Mesenchymal stem cell (in vitro differentiated cells and primary cell): Measurements from ENCODE around the gene KCNMB4.

Source experiments
- DNase-seq: peaks from one replicate; pipeline ENCODE4 v3.0.0-alpha.2; 2013
- H2AFZ ChIP-seq: one replicate; pipeline ENCODE4 v1.6.1; 2013; ENCODE audit warnings: low read depth, mild to moderate bottlenecking, control low read depth, inconsistent platforms, low read length, moderate library complexity
- H2AK5ac ChIP-seq: 2 replicates; pipeline ENCODE4 v1.6.1; 2013; ENCODE audit warnings: low read length, moderate library complexity, mild to moderate bottlenecking, inconsistent platforms; ENCODE audit not compliant: severe bottlenecking
- H2BK120ac ChIP-seq: one replicate; pipeline ENCODE4 v1.6.1; 2013; ENCODE audit warnings: low read depth, mild to moderate bottlenecking, inconsistent platforms, low read length, moderate library complexity
- H2BK12ac ChIP-seq, 2 experiments: one replicate each; pipeline ENCODE4 v1.6.1; 2013; ENCODE audit warnings: inconsistent platforms in 2 of 2, low read length in 2 of 2, mild to moderate bottlenecking in 2 of 2, moderate library complexity in 2 of 2, control low read depth in 1 of 2
- H2BK15ac ChIP-seq: one replicate; pipeline ENCODE4 v1.6.1; 2013; ENCODE audit warnings: mild to moderate bottlenecking, low read depth, inconsistent platforms; ENCODE audit not compliant: poor library complexity, severe bottlenecking
- H2BK5ac ChIP-seq: 2 replicates; pipeline ENCODE4 v1.6.1; 2013; ENCODE audit warnings: low read depth, mild to moderate bottlenecking, low read length, control low read depth, inconsistent platforms; ENCODE audit not compliant: poor library complexity, severe bottlenecking
- H3K14ac ChIP-seq, 2 experiments: one replicate each; pipeline ENCODE4 v1.6.1; 2013; ENCODE audit warnings: inconsistent platforms in 2 of 2, low read length in 2 of 2, control low read depth in 1 of 2, mild to moderate bottlenecking in 1 of 2, moderate library complexity in 1 of 2
- H3K18ac ChIP-seq, 2 experiments: one replicate each; pipeline ENCODE4 v1.6.1; 2013; ENCODE audit warnings: inconsistent platforms in 2 of 2, low read length in 2 of 2, control low read depth in 1 of 2, low read depth in 1 of 2, mild to moderate bottlenecking in 1 of 2
- H3K23ac ChIP-seq, 2 experiments: one replicate each; pipeline ENCODE4 v1.6.1; 2013; ENCODE audit warnings: inconsistent platforms in 2 of 2, low read length in 2 of 2, mild to moderate bottlenecking in 2 of 2, moderate library complexity in 2 of 2, control low read depth in 1 of 2
- H3K27ac ChIP-seq: 2 replicates; pipeline ENCODE4 v1.5.1; 2013; ENCODE audit warnings: mild to moderate bottlenecking, moderate library complexity, low read length, control low read depth, inconsistent platforms; ENCODE audit not compliant: poor library complexity, severe bottlenecking
- H3K27me3 ChIP-seq, 2 experiments: 2 replicates each; pipeline versions ENCODE4 v1.6.1 to v1.7.0; 2013; ENCODE audit warnings: low read length in 2 of 2, mild to moderate bottlenecking in 2 of 2, moderate library complexity in 2 of 2, control low read depth in 1 of 2, inconsistent platforms in 1 of 2; ENCODE audit not compliant: control insufficient read depth in 1 of 2, insufficient read depth in 1 of 2
- H3K36me3 ChIP-seq, 2 experiments: 2 replicates each; pipeline versions ENCODE4 v1.6.1 to v1.7.0; 2013; ENCODE audit warnings: low read length in 2 of 2, control low read depth in 1 of 2, inconsistent platforms in 1 of 2, low read depth in 1 of 2, mild to moderate bottlenecking in 1 of 2; ENCODE audit not compliant: insufficient read depth in 2 of 2, control insufficient read depth in 1 of 2
- H3K4ac ChIP-seq, 2 experiments: one replicate each; pipeline ENCODE4 v1.6.1; 2013; ENCODE audit warnings: inconsistent platforms in 2 of 2, low read length in 2 of 2, mild to moderate bottlenecking in 2 of 2, moderate library complexity in 2 of 2, control low read depth in 1 of 2, low read depth in 1 of 2
- H3K4me1 ChIP-seq: 2 replicates; pipeline ENCODE4 v1.6.1; 2013; ENCODE audit warnings: low read depth, low read length, control low read depth; ENCODE audit not compliant: control insufficient read depth, insufficient read depth
- H3K4me2 ChIP-seq: 2 replicates; pipeline ENCODE4 v1.6.1; 2013; ENCODE audit warnings: low read length, mild to moderate bottlenecking, inconsistent platforms; ENCODE audit not compliant: poor library complexity, severe bottlenecking
- H3K4me3 ChIP-seq, 2 experiments: 2 replicates each; pipeline versions ENCODE4 v1.5.1 to v1.7.0; 2013; ENCODE audit warnings: low read length in 2 of 2, mild to moderate bottlenecking in 2 of 2, control low read depth in 1 of 2, low read depth in 1 of 2; ENCODE audit not compliant: insufficient read depth in 1 of 2
- H3K79me1 ChIP-seq: replicated peaks from 2 replicates; pipeline ENCODE4 v1.6.1; 2013; ENCODE audit warnings: mild to moderate bottlenecking, control low read depth, low read length, inconsistent platforms; ENCODE audit not compliant: poor library complexity, severe bottlenecking
- H3K9ac ChIP-seq: 2 replicates; pipeline ENCODE4 v1.7.0; 2013; ENCODE audit warnings: mild to moderate bottlenecking, low read length, moderate library complexity
- H3K9me3 ChIP-seq: 2 replicates; pipeline ENCODE4 v1.7.0; 2013; ENCODE audit warnings: mild to moderate bottlenecking, low read length; ENCODE audit not compliant: control insufficient read depth
- H4K8ac ChIP-seq: one replicate; pipeline ENCODE4 v1.6.1; 2013; ENCODE audit warnings: inconsistent platforms, mild to moderate bottlenecking, low read length, moderate library complexity
- H4K91ac ChIP-seq: one replicate; pipeline ENCODE4 v1.6.1; 2013; ENCODE audit warnings: mild to moderate bottlenecking, low read length, inconsistent platforms
- WGBS: methylation state at CpG from one replicate; pipeline ENCODE4 v1.1.7; 2013; ENCODE audit warnings: mixed read lengths; 5-methylcytosine and 5-hydroxymethylcytosine counted together

KCNMB4 gene

DNA sequence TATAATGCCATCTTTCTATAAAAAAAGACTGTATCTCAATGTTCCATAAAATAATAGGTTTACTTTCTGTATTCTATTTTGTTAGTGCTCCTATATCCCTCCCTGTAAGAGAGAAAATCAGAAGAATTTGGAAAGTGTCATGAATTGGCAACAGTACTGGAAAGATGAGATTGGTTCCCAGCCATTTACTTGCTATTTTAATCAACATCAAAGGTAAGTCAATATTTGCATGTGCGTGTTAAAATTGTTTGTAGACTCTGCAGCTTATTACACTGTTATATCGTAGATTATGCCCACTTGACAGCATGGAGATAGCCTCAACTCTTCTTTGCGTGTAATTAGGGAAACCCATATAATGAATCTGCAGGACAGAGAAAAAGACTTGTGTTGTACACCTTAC, 34.0 kb downstream of the KCNMB4 start:
- Histone ChIP-seq H2BK12ac (no peak overlapping the region), H4K91ac (no peak overlapping the region)

GRCh38 chr12:70402597-70402996, 36.5 kb downstream of the KCNMB4 start:
- WGBS = 100% methylated on average over 1 of the region's 1 CpG
- no peak overlapping the region for H4K91ac ChIP-seq

More for the DNA sequence above, 34.0 kb downstream of the KCNMB4 start:
- DNase-seq = no peak
- no peak overlapping the region for H2BK5ac ChIP-seq
- no peaks in the 10 kb centered on the region for H3K9me3 ChIP-seq
- H2AK5ac ChIP-seq = no peak overlapping the region
- no peak overlapping the region for H2BK15ac ChIP-seq
- H3K27ac ChIP-seq = no peak overlapping the region
- peaks cover 0 to 6% of the 10 kb centered on the region in 2 experiments for H3K36me3 ChIP-seq
- no peak overlapping the region for H4K8ac ChIP-seq
- 100% methylated on average over 1 of the region's 3 CpGs for WGBS
- H2AFZ ChIP-seq = no peak overlapping the region
- H3K27me3 ChIP-seq = no peaks in the 10 kb centered on the region
- no peak overlapping the region for H3K23ac ChIP-seq
- H3K4ac ChIP-seq = no peak overlapping the region
- no peak overlapping the region for H3K9ac ChIP-seq
- H3K4me3 ChIP-seq = no peak overlapping the region
- no peak overlapping the region for H3K4me2 ChIP-seq
- no peak overlapping the region for H3K14ac ChIP-seq
- H2BK120ac ChIP-seq = no peak overlapping the region
- no peaks in the 10 kb centered on the region for H3K4me1 ChIP-seq
- peaks cover 4% of the 10 kb centered on the region for H3K79me1 ChIP-seq
- H3K18ac ChIP-seq = no peak overlapping the region

GRCh38 chr12:70403826-70404225, 37.7 kb downstream of the KCNMB4 start:
- H3K4me3 ChIP-seq = no peak overlapping the region
- no peak overlapping the region for H2AK5ac ChIP-seq
- H3K14ac ChIP-seq = no peak overlapping the region
- H2AFZ ChIP-seq = no peak overlapping the region
- no peaks in the 10 kb centered on the region for H3K27me3 ChIP-seq
- no peak overlapping the region for H3K23ac ChIP-seq
- no peak overlapping the region for H2BK15ac ChIP-seq
- H3K4me2 ChIP-seq = no peak overlapping the region
- no peak overlapping the region for H3K27ac ChIP-seq
- H2BK120ac ChIP-seq = no peak overlapping the region
- no peak overlapping the region for H4K91ac ChIP-seq
- no peaks in the 10 kb centered on the region for H3K4me1 ChIP-seq
- H3K18ac ChIP-seq = no peak overlapping the region
- no peak for DNase-seq
- no peak overlapping the region for H4K8ac ChIP-seq
- H3K79me1 ChIP-seq = no peaks in the 10 kb centered on the region
- no peaks in the 10 kb centered on the region for H3K9me3 ChIP-seq
- H2BK12ac ChIP-seq = no peak overlapping the region
- H2BK5ac ChIP-seq = no peak overlapping the region
- H3K36me3 ChIP-seq = peaks cover 0 to 9% of the 10 kb centered on the region in 2 experiments
- H3K9ac ChIP-seq = no peak overlapping the region
- no peak overlapping the region for H3K4ac ChIP-seq

More at GRCh38 chr12:70402597-70402996, 36.5 kb downstream of the KCNMB4 start:
- no peak overlapping the region for H2AFZ ChIP-seq
- no peaks in the 10 kb centered on the region for H3K4me1 ChIP-seq
- H3K27ac ChIP-seq = no peak overlapping the region
- no peak overlapping the region for H4K8ac ChIP-seq
- peaks cover 0 to 9% of the 10 kb centered on the region in 2 experiments for H3K36me3 ChIP-seq
- H3K9me3 ChIP-seq = no peaks in the 10 kb centered on the region
- H3K14ac ChIP-seq = no peak overlapping the region
- H3K4ac ChIP-seq = no peak overlapping the region
- no peak overlapping the region for H2AK5ac ChIP-seq
- no peaks in the 10 kb centered on the region for H3K79me1 ChIP-seq
- H2BK12ac ChIP-seq = no peak overlapping the region
- H3K4me2 ChIP-seq = no peak overlapping the region
- no peak overlapping the region for H2BK15ac ChIP-seq
- H3K23ac ChIP-seq = no peak overlapping the region
- no peak overlapping the region for H3K18ac ChIP-seq
- H2BK120ac ChIP-seq = no peak overlapping the region
- H2BK5ac ChIP-seq = no peak overlapping the region
- no peak for DNase-seq
- H3K4me3 ChIP-seq = no peak overlapping the region
- no peaks in the 10 kb centered on the region for H3K27me3 ChIP-seq
- H3K9ac ChIP-seq = no peak overlapping the region

- Histone ChIP-seq H2AFZ (no peak overlapping the region), H3K4ac (no peak overlapping the region), H3K27me3 (no peaks in the 10 kb centered on the region), H3K9ac (no peak overlapping the region), H3K27ac (no peak overlapping the region), H2BK12ac (no peak overlapping the region), H4K8ac (no peak overlapping the region), H2BK120ac (no peak overlapping the region), H3K9me3 (no peaks in the 10 kb centered on the region), H2BK5ac (no peak overlapping the region), H2BK15ac (no peak overlapping the region), H3K4me2 (no peak overlapping the region), H3K36me3 (peaks cover 0 to 6% of the 10 kb centered on the region in 2 experiments), H2AK5ac (no peak overlapping the region), H3K79me1 (no peaks in the 10 kb centered on the region), H3K4me3 (no peak overlapping the region), H3K14ac (no peak overlapping the region), H3K23ac (no peak overlapping the region), H4K91ac (no peak overlapping the region), H3K4me1 (no peaks in the 10 kb centered on the region), H3K18ac (no peak overlapping the region)
- DNase-seq = no peak
- 96% methylated on average over 11 of the region's 16 CpGs for WGBS
These were observed 42.1 kb downstream of the KCNMB4 start for GRCh38 chr12:70408004-70408790.
